ENCODE data around the gene SLAMF9. TPM values are rescaled to one million over a fixed set of nuclear protein-coding genes. Genes with fewer than 3 reads are reported as not detected.
"Not testable (repeated sequence)": the region's sequence is repeated elsewhere in the genome, so short reads cannot be mapped to it uniquely, and the experiment has no call there.

The SLAMF9 gene
- polyA plus RNA-seq, 3 donors, result not detected

DNA sequence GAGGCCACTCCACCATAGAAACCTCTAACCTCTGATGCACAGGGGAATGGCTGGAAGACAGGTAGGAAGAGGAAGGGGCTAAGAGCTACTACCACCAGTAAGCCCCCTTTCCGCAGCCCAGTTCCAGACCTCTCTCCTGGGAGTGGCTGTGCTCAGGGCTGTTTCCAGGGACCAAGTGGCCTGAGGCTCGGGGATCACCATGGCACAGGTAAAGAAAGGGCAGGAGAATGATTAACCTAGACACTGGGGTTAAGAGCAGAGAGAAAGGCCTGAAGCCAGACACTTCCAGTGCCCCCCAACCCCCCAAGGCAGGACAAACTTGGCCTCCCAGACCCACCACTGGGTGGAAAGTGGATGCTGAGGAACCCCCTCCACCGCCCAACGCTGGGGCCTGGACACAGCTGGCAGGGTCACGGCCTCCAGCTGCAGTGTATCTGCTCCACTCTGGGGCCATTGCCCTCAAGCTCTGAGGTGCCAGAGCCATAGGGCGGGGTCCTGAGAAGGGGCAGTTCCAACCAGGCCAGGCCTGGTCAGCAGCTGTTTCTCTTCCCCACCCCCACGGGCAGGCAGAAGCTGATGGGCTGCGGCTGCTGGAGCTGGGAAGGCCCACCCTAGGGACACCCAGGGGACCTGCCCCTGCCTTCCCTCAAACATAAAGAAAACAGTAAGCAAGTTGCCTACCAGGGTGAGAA lies 31.4 kb downstream of the SLAMF9 start:
- DNase-seq (ENCODE audit: low read depth in 3 of 3, low spot score in 2 of 3), result no peak

DNA sequence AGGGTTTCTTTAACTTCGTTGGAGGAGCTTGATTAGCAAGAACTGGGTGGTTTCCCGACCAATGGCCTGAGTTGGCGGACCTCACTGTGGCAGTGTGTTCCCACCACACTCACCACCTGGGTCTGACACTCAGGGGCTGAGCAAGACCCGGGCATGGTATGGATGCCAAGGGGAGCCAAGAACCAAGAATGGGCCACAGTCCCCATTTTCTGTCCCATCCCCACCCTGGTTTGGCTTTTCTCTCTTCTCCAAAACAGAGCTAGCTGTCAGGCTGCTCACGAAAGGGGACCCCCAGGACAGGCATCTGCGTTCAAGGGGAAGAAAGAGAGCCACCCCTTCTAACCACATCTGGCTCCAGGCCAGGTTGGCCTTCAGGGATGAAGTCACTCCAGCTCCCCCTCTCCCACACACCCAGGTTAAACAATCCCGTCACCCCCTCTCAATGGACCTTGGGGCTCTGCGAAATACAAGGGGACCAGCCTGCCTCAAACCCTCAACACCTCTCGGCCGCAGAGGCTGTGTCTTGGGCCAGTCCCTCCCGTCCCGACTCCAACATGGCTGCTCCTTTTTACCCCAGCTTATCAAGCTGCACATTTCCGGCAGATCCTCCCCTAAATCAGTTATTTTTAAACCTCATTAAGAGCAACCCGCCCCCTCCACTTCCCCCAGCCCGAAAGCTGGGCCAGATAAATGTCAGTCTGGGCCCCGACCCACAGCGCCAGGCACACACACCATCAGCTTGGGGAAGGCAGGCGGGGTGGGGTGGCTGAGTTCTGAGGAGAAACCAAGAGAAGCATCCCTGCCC lies 32.1 kb downstream of the SLAMF9 start:
- no peak for DNase-seq (ENCODE audit: low read depth in 3 of 3, low spot score in 2 of 3)

DNA sequence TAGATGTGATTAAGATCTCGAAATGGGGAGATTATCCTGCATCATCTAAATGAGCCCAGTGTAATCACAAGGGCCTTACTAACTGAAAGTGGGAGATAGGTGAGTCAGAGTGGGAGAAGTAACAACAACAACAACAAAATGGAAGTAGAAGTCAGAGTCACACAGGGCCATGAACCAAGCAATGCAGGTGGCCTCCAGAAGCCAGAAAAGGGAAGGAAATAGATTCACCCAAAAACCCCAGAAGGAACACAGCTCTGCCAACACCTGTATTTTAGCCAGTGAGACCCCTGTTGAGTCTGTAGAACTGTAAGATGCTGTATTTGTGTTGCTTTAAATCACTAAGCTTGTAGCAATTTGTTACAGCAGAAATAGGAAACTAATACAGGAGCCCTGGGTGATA lies 32.8 kb downstream of the SLAMF9 start:
- DNase-seq (ENCODE audit: low read depth in 3 of 3, low spot score in 2 of 3), result no peak

DNA sequence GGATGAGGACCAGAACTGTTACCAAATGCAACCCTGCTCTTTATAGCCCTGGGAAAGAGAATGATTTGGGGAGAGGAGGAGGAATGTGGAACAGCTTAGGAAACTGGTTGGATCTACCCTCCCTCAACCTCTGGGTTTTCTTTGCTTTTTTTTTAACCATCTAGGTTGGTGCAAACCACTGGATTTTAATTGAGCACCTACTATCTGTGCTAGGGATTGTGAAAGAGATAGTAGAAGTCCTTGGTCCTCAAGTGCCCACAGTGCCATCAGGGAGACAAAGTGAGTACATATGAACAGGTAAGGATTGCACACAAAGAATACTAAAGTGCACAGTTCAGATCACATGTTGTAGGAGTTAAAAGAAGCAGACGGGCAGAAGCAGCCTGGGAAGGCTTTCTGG lies 33.4 kb downstream of the SLAMF9 start:
- DNase-seq (ENCODE audit: low read depth in 3 of 3, low spot score in 2 of 3), result no peak

DNA sequence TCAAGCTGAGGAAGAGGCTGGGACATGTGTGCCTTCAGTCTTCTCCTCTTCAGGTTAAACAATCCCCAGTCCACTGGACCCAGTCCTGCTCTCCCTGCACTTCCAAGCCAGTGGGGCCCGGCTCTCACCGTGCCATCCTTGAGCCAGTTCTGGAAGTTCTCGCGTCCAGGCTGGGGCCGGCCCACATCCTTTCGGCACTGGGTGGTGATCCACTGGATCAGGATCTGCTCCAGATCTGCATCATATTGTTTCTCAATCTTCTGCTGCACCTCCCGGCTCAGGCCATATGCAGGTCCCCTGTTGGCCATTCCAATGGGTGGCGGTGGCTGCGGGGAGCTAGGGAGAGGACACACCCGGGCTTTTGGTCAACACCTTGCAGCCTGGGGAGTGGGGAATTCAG lies 33.8 kb downstream of the SLAMF9 start:
- no peak for DNase-seq (ENCODE audit: low read depth in 3 of 3, low spot score in 2 of 3)

DNA sequence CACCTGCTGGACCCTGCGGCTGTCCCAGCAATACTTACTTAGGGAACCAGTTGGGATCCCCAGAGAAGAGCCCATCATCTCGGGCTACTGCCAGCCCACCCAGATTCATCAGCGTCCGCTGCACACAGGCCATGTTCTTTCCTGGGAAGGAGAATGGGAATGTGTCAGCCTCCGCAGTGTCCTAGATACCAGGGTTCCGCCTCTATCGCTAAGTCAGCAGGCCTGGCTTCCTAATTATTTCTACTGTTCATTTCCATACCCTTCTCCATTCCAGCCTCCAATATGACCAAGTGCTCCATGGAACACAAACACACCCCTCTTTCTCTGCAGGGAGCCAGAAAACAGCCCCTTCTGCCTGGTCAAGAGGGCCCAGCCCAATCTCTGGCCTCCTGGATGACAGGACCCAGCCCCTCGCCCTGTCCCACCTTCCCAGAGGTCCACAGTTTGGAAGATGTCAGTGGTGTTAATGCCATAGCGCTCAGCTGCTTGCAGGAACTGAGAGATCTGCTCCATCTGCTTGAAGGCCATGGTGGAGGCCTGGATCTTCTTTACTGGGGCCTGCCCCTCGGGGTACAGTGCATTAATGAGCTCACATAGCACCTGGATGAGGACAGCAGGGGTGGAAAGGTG lies 34.7 kb downstream of the SLAMF9 start:
- DNase-seq (ENCODE audit: low read depth in 3 of 3, low spot score in 2 of 3), result no peak

DNA sequence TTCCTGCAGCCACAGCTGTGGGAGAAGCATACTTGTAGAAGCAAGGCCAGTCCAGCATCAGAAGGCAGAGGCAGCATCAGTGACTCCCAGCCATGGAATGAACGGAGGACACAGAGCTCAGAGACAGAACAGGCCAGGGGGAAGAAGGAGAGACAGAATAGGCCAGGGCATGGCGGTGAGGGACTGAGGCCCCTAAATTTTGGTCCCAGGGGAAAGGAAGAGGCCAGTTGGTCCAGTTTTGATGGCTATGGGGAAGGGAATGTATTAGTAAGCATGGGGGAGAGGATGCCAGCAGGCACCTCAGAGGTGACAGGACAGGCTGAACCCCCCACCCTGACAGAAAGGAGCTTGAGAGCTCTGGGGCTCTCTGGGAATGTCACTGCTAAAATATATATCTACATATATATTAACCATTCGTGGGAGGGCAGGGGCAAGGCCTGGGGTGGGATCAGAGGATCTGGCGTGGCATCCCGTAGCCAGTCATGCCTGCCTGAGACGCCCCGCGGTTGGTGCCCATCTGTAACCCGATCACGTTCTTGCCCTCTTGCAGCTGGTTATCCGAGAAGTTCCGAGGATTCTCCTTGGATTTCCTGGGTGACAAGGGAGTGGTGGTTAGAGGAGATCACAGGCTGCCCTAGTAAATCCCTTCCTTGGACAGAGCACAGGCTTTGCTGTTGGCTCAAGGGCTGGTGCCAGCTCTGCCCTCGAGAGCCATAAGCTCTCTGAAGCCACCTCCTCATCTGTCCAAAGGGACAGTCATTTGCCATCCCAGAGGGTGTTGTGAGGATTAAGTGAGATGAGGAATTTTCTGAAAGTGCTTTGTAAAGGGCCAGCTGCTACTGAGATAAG lies 35.5 kb downstream of the SLAMF9 start:
- DNase-seq (ENCODE audit: low read depth in 3 of 3, low spot score in 2 of 3), result no peak

DNA sequence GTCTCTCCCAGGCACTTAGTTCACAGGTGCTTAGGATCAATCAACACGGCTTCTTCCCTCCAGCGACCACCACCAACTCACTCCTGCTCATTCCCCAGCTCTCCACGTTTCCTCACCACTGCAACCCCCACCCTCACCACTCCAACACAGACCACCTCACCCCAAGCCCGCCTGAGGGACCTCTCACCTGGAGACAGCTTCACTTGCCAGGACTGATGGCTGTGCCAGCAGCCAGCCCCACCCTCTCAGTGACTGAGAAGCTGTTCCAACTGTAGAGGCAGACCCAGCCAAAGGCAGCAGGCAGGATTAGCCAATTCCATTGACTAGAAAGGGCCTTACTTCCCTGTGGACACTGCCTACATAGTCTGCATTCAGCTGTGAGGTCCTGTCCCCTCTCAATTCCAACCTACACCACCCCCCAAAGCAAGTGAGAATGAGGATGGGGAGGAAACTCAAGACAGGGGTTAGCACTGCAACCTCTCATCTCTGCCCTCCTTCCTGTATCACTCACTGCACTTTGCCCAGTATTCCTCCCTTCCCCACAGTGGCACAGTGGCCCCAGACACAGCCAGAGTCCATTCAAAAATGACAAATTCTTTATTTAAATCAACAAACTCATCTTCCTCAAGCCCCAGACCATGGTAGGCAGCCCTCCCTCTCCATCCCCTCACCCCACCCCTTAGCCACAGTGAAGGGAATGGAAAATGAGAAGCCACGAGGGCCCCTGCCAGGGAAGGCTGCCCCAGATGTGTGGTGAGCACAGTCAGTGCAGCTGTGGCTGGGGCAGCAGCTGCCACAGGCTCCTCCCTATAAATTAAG lies 36.3 kb downstream of the SLAMF9 start:
- DNase-seq (ENCODE audit: low read depth in 3 of 3, low spot score in 2 of 3), result no peak

DNA sequence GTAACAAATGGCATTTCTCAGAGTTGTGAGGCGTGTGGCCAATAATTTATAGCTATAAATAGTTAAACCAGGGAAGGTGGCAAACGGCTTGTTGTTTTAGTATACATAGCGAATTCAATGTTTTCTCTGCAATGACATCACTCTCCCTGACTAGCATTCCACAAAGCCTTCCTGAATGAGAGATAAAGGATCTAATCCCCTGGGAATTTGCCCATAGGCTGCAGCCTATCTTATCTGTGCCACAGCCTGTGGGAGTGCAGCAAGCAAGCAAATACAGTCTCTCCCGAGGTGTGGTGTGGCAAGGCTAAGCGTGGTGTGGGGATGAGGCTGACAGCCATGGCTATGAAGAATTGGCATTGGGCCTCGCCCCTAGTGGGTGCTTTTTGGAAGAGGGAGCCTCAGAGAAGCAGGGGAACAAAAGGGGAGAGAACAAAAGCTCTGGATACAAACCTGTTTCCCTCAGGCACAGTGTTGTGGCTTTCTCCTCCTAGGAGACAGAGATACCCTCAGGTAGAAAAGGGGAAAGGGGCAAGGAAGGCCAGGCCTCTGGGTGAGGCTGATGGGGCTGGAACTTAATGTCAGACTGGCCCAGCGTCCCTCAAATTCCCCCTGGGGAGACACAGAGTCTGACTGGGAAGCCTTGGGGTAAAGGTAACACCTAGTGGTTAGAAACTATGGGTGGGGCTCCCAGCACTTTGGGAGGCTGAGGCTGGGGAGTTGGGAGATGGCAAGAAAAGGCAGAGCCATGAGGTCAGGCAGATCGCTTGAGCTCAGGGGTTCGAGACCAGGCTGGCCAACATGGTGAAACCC lies 37.6 kb downstream of the SLAMF9 start:
- no peak for DNase-seq (ENCODE audit: low read depth in 3 of 3, low spot score in 2 of 3)

DNA sequence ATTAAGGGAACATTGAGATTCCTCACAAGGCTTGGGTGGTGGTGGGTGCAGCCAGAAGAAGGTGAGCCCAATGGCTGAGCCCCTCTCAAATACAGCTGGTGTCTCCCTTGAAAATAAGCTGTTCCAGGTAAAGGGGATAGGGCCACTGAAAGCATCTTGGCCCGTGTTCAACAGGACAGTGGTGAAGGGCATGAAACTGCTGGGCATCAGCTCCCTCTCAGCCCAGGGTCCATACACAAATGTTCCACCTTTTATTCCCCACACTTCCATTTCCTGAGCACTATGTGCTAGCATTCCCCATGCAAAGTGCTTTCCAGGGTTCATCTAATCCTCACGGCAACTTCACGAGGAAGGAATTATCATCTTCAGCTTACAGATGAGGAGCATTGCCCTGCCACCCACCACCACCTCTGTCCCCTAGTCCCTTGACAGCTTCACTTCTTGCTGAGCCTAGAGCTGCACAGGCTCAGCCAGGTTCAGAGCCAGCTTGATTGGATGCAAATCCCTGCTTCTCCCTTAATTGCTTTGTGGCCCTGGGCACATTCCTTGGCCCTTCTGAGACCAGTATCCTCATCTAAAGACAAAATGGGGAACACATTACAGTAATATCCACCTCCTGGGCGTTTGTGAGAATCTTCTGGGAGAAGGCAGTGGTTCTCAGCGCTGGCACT lies 38.3 kb downstream of the SLAMF9 start:
- DNase-seq (ENCODE audit: low read depth in 3 of 3, low spot score in 2 of 3), result no peak

DNA sequence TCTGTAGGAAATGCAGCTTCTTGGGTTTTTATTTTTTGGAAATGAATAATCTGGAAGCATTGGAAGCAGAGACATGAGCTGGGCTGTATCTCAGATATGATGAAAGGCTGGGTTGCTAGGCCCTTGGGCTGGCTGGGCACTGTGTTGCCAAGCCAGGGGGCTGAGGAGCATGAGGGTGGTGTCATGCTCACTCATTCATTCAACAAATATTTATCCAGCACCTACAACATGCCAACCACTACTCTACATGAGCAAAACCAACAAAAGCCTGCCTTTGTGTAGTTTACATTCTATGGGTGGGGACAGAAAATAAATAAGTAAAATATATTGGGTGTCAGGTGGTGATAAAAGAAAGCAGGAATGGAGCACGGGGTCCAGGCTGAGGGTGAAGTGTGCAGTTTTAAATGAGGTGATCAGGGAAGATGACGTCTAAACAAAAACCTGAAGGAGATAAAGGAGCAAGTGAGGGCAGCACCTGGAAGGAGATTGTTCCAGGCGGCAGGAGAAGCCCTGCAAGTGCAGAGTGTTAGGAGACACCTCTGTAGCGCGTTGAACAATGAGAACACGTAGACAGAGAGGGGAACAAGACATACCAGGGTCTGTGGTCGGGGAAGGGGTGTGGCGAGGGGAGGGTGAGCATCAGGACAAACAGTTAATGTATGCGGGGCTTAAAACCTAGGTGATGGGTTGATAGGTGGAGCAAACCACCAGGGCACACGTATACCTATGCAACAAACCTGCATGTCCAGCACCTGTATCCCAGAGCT lies 39.6 kb downstream of the SLAMF9 start:
- no peak for DNase-seq (ENCODE audit: low read depth in 3 of 3, low spot score in 2 of 3)

DNA sequence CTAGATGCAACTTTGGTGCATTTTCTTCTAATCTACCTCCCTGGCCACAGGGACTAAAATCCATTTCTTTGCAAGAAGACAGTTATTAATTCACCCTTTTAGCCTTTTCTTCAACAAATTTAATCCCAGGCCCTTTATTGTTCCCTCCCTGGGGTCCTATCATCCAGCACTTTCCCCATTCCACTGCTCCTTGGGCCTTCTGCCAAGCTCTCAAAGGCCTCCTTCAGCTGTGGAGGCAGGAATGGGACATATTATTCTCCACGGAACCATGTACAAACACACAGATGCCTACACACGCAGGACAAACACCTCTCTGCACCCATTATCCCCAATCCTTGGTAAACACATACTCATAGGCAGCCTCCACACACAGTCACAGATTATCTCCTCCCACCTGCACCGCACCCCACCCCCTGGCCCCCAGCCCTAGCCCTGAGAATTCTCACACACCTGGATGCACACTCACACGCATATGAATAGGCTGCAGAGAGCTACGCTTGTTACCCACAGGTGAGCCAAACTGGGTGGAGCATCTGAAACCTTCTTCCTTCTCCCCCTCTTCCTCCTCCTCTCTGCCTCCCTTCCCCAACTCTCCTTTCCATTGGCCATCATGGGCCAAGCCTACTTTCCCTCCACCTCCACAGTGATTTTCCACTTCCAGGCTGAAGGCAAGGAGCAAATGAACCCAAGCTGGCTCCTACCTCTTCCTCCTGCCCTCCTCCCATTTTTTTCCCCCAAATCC lies 40.4 kb downstream of the SLAMF9 start:
- DNase-seq (ENCODE audit: low read depth in 3 of 3, low spot score in 2 of 3), result no peak

DNA sequence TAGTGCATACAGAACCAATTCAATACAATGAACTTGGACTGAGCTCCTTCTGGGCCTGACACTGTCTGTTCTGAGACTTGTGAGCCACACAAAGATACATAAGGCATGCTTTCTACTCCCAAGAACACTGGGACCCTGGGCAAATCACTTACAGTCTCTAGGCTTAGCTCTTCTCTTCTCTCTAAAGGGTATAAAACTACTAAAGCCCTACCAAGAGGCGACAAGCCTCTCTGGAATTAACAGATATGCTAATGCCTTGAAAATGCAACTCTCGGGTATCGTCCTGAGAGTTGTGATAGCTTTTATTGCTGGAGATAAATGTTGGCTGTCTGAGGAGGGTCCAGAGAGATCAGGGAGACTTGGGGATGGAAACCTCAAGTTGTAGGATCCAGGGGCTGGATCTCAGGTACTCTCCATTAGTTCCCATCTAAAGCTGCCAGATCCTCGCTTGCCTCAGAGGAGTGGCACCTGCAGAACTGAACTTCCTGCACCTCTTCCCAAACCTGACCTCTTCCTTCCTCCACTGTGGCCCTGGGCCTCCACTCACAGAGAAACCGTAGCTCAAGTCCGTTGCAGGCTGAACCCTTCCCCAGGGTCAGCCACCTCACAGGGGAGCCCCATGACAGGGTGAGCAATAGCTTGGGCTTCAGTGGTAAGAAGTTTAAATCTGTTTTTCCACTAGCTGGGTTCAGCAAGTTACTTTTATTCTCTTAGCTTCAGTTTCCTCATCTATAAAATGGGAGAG lies 42.5 kb downstream of the SLAMF9 start:
- no peak for DNase-seq (ENCODE audit: low read depth in 3 of 3, low spot score in 2 of 3)

DNA sequence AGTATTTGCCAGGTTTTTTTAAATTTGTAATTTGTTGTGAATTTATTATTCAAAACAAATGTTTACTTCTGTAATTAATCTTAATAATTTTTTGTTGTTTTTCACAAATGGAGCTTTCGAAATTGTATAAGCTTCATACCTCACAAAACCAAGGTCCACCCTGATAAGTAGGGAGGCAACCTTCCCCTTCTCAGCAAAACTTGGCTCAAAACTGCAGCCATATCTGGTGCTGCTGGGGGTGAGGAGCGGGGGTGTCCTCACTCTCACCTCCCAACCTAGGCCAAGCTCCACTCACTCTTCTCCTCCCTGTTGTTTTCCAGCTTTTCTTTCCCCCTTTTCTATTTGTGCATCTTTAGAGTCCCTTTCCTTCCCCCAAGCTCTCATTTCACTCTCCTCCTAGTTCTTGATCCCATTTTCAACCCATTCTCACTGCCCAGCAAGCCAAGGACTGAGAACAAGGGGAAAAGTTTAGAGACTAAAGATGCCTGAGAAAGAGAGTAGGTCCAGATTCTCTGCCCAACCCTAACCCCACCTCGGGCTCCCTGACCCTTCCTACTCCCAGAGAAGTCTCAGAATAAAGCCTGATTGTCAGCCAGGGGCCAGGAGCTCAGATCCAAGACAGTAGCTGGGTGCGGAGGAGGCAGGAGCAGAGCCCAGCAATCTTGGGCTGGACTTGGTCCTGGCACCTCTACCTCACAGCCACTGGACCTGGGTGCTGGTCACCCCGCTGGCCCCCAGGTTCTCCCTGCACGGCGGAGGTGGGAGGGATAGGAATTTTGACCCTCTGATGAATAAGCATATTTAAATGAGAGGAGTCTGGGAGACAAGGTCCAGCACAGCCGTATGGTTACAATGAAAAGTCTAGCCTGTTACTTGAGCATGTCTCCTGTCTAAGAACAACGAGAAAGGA lies 45.8 kb downstream of the SLAMF9 start:
- no peak for DNase-seq (ENCODE audit: low read depth in 3 of 3, low spot score in 2 of 3)

DNA sequence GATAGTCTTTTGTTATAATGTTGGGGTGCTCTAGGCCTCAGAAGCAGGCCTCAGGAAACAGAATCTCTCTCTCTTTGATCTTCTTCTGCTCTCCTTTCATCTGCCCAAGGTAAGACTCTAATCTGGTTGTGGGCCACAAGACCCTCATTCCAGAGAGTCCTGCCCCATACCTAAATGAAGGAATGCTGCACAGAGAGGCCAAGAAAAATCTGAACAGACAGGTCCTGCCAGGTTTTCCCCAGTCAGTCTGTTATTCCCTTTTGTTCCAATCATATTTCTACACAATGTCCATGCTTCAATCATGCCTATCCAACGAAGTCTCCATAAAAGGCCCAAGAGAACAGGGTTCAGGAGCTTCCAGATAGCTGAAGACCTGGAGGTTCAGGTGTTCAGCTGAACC lies 47.1 kb downstream of the SLAMF9 start:
- no peak for DNase-seq (ENCODE audit: low read depth in 3 of 3, low spot score in 2 of 3)

DNA sequence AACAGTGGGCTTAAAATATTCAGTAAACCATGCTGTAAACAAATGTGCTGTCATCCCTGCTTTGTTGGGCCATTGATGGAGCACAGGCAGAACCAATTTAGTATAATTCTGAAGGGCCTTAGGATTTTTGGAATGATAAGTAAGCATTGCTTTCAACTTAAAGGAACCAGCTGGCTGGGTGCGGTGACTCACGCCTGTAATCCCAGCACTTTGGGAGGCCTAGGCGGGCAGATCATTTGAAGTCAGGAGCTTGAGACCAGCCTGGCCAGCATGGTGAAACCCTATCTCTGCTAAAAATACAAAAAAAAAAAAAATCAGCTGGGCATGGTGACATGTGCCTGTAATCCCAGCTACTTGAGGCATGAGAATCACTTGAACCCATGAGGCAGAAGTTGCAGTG lies 50.0 kb downstream of the SLAMF9 start:
- not testable (repeated sequence) for DNase-seq (ENCODE audit: low read depth in 3 of 3, low spot score in 2 of 3)
